Measurements from ENCODE around the gene GOT1. TPM values are rescaled to one million over a fixed set of nuclear protein-coding genes. Genes with fewer than 3 reads are reported as not detected.

The GOT1 gene
- total RNA-seq, 4 donors from 2014 or later = 18.4 to 35.0 (median 22.6) TPM

DNA sequence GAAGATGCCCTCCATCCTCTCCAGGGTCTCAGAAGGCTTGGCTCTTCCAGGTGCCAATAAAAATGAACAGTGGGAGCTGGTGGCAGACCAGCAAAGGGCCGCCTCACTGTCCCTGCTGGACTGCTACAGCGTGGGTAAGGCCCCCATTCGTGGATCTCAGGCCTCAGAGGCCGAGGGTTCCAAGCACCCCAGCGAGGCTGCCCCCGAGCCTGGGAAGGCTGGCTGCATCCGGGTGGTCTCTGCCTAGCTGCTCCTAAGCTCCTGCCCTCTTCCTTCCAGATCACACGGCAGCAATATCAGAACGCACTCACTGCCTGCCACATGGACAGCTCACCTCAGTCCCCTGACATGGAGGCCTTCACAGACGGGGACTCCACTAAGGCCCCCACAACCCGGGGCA lies 42.9 kb downstream of the GOT1 start:
- H3K4me1 ChIP-seq = no peaks in the 10 kb centered on the region
- TF ChIP-seq POLR2A (IDR thresholded peaks at IDR 0.05) (no peak), CTCF (IDR thresholded peaks at IDR 0.05) (no peak)
- H3K4me3 ChIP-seq = no peak overlapping the region
- DNase-seq = no peak
- intact Hi-C loops (cut with DNase I; ENCODE audit: low total_unique reads) = no loop called here
- H3K27ac ChIP-seq = no peak overlapping the region
- no peaks in the 10 kb centered on the region for H3K27me3 ChIP-seq
- no peaks in the 10 kb centered on the region for H3K36me3 ChIP-seq
- H3K9me3 ChIP-seq = no peaks in the 10 kb centered on the region

- no peaks in the 10 kb centered on the region for H3K4me1 ChIP-seq
- intact Hi-C loops (cut with DNase I; ENCODE audit: low total_unique reads) = no loop called here
- DNase-seq = no peak
- no peak for TF ChIP-seq CTCF (IDR thresholded peaks at IDR 0.05)
- no peak for TF ChIP-seq POLR2A (IDR thresholded peaks at IDR 0.05)
- H3K9me3 ChIP-seq = no peaks in the 10 kb centered on the region
- H3K27ac ChIP-seq = no peak overlapping the region
- no peak overlapping the region for H3K4me3 ChIP-seq
- H3K36me3 ChIP-seq = no peaks in the 10 kb centered on the region
- no peaks in the 10 kb centered on the region for H3K27me3 ChIP-seq
These were observed 43.4 kb downstream of the GOT1 start for GRCh38 chr10:99387071-99387470.

- TF ChIP-seq CTCF (IDR thresholded peaks at IDR 0.05) (no peak), POLR2A (IDR thresholded peaks at IDR 0.05) (no peak)
- H3K4me3 ChIP-seq = no peak overlapping the region
- no peak for DNase-seq
These were observed 48.2 kb downstream of the GOT1 start for GRCh38 chr10:99382176-99382575.

GRCh38 chr10:99375426-99375825 lies 55.0 kb downstream of the GOT1 start:
- Histone ChIP-seq H3K27me3 (no peaks in the 10 kb centered on the region), H3K9me3 (no peaks in the 10 kb centered on the region), H3K36me3 (no peaks in the 10 kb centered on the region), H3K4me3 (no peak overlapping the region), H3K4me1 (no peaks in the 10 kb centered on the region), H3K27ac (no peak overlapping the region)
- TF ChIP-seq POLR2A (IDR thresholded peaks at IDR 0.05) = no peak
- TF ChIP-seq CTCF (IDR thresholded peaks at IDR 0.05) = no peak
- DNase-seq = no peak
- intact Hi-C loops (cut with DNase I; ENCODE audit: low total_unique reads) = no loop called here

More at GRCh38 chr10:99382176-99382575, 48.2 kb downstream of the GOT1 start:
- Histone ChIP-seq H3K4me1 (no peaks in the 10 kb centered on the region), H3K9me3 (no peaks in the 10 kb centered on the region), H3K27ac (no peak overlapping the region), H3K27me3 (no peaks in the 10 kb centered on the region), H3K36me3 (no peaks in the 10 kb centered on the region)
- intact Hi-C loops (cut with DNase I; ENCODE audit: low total_unique reads) = no loop called here

DNA sequence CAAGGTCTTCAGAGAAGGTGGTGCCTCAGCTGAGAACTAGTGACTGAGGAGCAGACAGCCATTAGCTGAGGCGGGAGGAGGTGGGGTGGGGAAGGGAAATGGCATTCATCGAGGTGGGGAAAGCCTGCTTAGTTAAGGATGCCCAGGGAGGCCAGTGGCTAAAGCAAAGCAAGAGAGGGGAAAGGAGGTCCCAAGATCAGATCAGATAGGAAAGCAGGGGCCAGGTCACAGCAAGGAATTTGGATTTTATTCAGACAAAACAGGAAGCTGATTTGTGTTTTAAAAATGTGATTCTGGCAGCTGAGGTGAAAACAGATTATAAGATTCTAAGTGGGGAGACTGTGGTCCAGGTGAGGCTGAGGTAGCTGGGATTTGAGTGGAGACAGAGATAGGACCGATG lies 55.5 kb downstream of the GOT1 start:
- Histone ChIP-seq H3K4me3 (no peak overlapping the region), H3K9me3 (no peaks in the 10 kb centered on the region), H3K36me3 (no peaks in the 10 kb centered on the region), H3K27ac (no peak overlapping the region), H3K27me3 (no peaks in the 10 kb centered on the region), H3K4me1 (no peaks in the 10 kb centered on the region)
- DNase-seq = no peak
- intact Hi-C loops (cut with DNase I; ENCODE audit: low total_unique reads) = no loop called here
- TF ChIP-seq POLR2A (IDR thresholded peaks at IDR 0.05) (no peak), CTCF (IDR thresholded peaks at IDR 0.05) (no peak)

Data from uterus (tissue), 4 donors.